K562 (cell line): Measurements from ENCODE around the gene HPD. TPM values are rescaled to one million over a fixed set of nuclear protein-coding genes. Genes with fewer than 3 reads are reported as not detected.

Experiments
- BRD4 ChIP-seq: fragments of 200-600 bp; sonication (generic); IDR thresholded peaks from 2 replicates; pipeline ENCODE4 v1.6.1; 2017; ENCODE audit warnings: inconsistent platforms
- DMBX1 ChIP-seq: fragments of 250-450 bp; sonication (Bioruptor Pico); IDR thresholded peaks from 2 replicates; pipeline ENCODE4 v1.8.0; 2022; ENCODE audit warnings: inconsistent platforms, mild to moderate bottlenecking, moderate library complexity, borderline replicate concordance
- DNMT1 ChIP-seq: fragments of 450-650 bp; IDR thresholded peaks from 2 replicates; pipeline ENCODE4 v1.6.1; 2016; ENCODE audit warnings: antibody characterized with exemption, mild to moderate bottlenecking
- KAT7 ChIP-seq: sonication (generic); formaldehyde crosslinking; IDR thresholded peaks from 2 replicates; pipeline ENCODE4 v1.8.0; 2022; ENCODE audit warnings: missing genetic modification reagents, mild to moderate bottlenecking, borderline replicate concordance
- MGA ChIP-seq: fragments of 450-650 bp; IDR thresholded peaks from 2 replicates; pipeline ENCODE4 v1.6.1; 2016; ENCODE audit warnings: mild to moderate bottlenecking, moderate library complexity
- NR2C1 ChIP-seq, 2 experiments: fragments of 450-650 bp; IDR thresholded peaks; 2 replicates each; pipeline ENCODE4 v1.6.1; 2017; ENCODE audit warnings: mild to moderate bottlenecking in 2 of 2, antibody characterized with exemption in 1 of 2, inconsistent platforms in 1 of 2, missing compliant biosample characterization in 1 of 2, missing genetic modification characterization in 1 of 2
- POLR2A ChIP-seq: fragments of 450-650 bp; conservative IDR thresholded peaks from 2 replicates; pipeline ENCODE4 v1.6.1; 2016
- SIN3A ChIP-seq, 2 experiments: fragments of 150-350 bp in 1 of 2; IDR thresholded peaks; 2 replicates each; pipeline ENCODE4 v1.6.1; 2011 to 2016; ENCODE audit warnings: borderline replicate concordance in 2 of 2, low read depth in 2 of 2, low read length in 2 of 2, mild to moderate bottlenecking in 2 of 2, moderate library complexity in 2 of 2; ENCODE audit not compliant: control insufficient read depth in 1 of 2
- SMARCA4 ChIP-seq: fragments of 450-650 bp; IDR thresholded peaks from 2 replicates; pipeline ENCODE4 v1.6.1; 2016
- ZNF589 ChIP-seq: fragments of 200-800 bp; sonication (Bioruptor generic); IDR thresholded peaks from 2 replicates; pipeline ENCODE4 v1.6.1; 2016; ENCODE audit warnings: low read depth, missing genetic modification characterization, missing compliant biosample characterization
- polyA plus RNA-seq, 8 experiments: library from polyadenylated mRNA; depleted of rRNA in 4 of 8; stranded (reverse) in 5 of 8; unstranded in 3 of 8; fragments of >200 nt; fragmentation: Nextera tagmentation in 2 of 8; fragmentation: Illumina TruSeq in 1 of 8; extraction: Ambion mirVana in 2 of 8; extraction: Trizol in 1 of 8; gene quantifications; 2 replicates each; pipeline versions ENCODE4 v1.2.1 to v1.2.3, GENCODE V29; 2011 to 2014; ENCODE audit warnings: inconsistent platforms in 1 of 8, missing spikeins in 1 of 8
- total RNA-seq, 7 experiments: library from RNA; depleted of rRNA in 6 of 7; stranded (reverse); fragments of >200 nt in 6 of 7; fragmentation: Illumina TruSeq in 2 of 7; extraction: Trizol in 2 of 7; gene quantifications; 2 replicates each; pipeline versions ENCODE4 v1.2.1 to v1.2.3, GENCODE V29; 2011 to 2021; ENCODE audit warnings: low replicate concordance in 1 of 7
- TF ChIP-seq, protein P1 (sequence below): sonication (generic); formaldehyde crosslinking; IDR thresholded peaks from 2 replicates; pipeline ENCODE4 v1.5.0; 2020; ENCODE audit warnings: missing genetic modification reagents
- TF ChIP-seq, protein P2 (sequence below): fragments of 450-650 bp; conservative IDR thresholded peaks from 2 replicates; pipeline ENCODE4 v1.6.1; 2016; ENCODE audit warnings: missing genetic modification characterization, low read depth, mild to moderate bottlenecking, missing compliant biosample characterization, moderate library complexity

HPD gene
- total and polyA plus RNA-seq, 9 of the 15 experiments (the other 6 are each of a cell fraction or from before 2014, with no cell fraction given), result 0.06 to 0.29 (median 0.07) TPM; not detected in 4

GRCh38 chr12:121797937-121798786, 60.5 kb downstream of the HPD start (continued):
- TF ChIP-seq MGA (peak; percentile 53), DMBX1 (CRISPR knock-in tag) (peak; percentile 62; the same call in 1 of the 2 replicates), SIN3A (IDR thresholded peaks at IDR 0.05; ENCODE audit: borderline replicate concordance in 2 of 2, control insufficient read depth in 1 of 2, low read depth in 2 of 2, low read length in 2 of 2) (peak in 1 of 2 experiments; percentile 67; a peak in 2 of 4 replicates), ZNF589 (CRISPR knock-in tag) (no peak), NR2C1 (IDR thresholded peaks at IDR 0.05) (peak; percentile 65), NR2C1 (tag; IDR thresholded peaks at IDR 0.05) (peak; percentile 60), SMARCA4 (peak; percentile 16; the same call in 1 of the 2 replicates), DNMT1 (0 out of 2 replicates have a peak, but pooled peaks have one; percentile 16), KAT7 (0 out of 2 replicates have a peak, but pooled peaks have one; percentile 17), POLR2A (peak; percentile 33; the same call in 1 of the 2 replicates), BRD4 (0 out of 2 replicates have a peak, but pooled peaks have one; percentile 43)
- TF ChIP-seq, protein P1, sequence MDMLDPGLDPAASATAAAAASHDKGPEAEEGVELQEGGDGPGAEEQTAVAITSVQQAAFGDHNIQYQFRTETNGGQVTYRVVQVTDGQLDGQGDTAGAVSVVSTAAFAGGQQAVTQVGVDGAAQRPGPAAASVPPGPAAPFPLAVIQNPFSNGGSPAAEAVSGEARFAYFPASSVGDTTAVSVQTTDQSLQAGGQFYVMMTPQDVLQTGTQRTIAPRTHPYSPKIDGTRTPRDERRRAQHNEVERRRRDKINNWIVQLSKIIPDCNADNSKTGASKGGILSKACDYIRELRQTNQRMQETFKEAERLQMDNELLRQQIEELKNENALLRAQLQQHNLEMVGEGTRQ, result peak; percentile 45; the same call in 1 of the 2 replicates
- TF ChIP-seq, protein P2, sequence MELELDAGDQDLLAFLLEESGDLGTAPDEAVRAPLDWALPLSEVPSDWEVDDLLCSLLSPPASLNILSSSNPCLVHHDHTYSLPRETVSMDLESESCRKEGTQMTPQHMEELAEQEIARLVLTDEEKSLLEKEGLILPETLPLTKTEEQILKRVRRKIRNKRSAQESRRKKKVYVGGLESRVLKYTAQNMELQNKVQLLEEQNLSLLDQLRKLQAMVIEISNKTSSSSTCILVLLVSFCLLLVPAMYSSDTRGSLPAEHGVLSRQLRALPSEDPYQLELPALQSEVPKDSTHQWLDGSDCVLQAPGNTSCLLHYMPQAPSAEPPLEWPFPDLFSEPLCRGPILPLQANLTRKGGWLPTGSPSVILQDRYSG, result no peak
